ENCODE results near the gene UNC13C.

The UNC13C gene

GRCh38 chr15:53974813-53975212, 3.4 kb upstream of the UNC13C start:
- peak overlapping the region; percentile 72 for H4K12ac ChIP-seq (ENCODE audit: low read depth, low read length)
- H2BK120ac ChIP-seq (ENCODE audit: insufficient read depth, low read length, poor library complexity): no peak overlapping the region
- DNase-seq: no peak
- no peak overlapping the region for H3K4me3 ChIP-seq (ENCODE audit: low read depth, low read length)
- no peak overlapping the region for H3K14ac ChIP-seq (ENCODE audit: low read length)
- H2AK5ac ChIP-seq (ENCODE audit: low read length): no peak overlapping the region
- H3K9me3 ChIP-seq (ENCODE audit: insufficient read depth, low read depth, low read length): no peaks in the 10 kb centered on the region
- no peak overlapping the region for H2AFZ ChIP-seq (ENCODE audit: insufficient read depth, low read length, poor library complexity)
- H3K9ac ChIP-seq (ENCODE audit: low read length): no peak overlapping the region
- no peak overlapping the region for H3K18ac ChIP-seq (ENCODE audit: low read length)
- no peaks in the 10 kb centered on the region for H3K79me1 ChIP-seq (ENCODE audit: low read length)
- no peak overlapping the region for H2BK5ac ChIP-seq (ENCODE audit: low read depth, low read length, poor library complexity)
- no peaks in the 10 kb centered on the region for H3K27me3 ChIP-seq (ENCODE audit: insufficient read depth, low read length)
- H3K4me1 ChIP-seq (ENCODE audit: control insufficient read depth in 1 of 2, insufficient read depth in 2 of 2, low read length in 2 of 2): no peaks in the 10 kb centered on the region
- H4K91ac ChIP-seq (ENCODE audit: low read depth, low read length): no peak overlapping the region
- no peak overlapping the region for H3K23ac ChIP-seq (ENCODE audit: low read length)
- no peak overlapping the region for H2BK12ac ChIP-seq (ENCODE audit: low read length)
- no peak overlapping the region for H3K4me2 ChIP-seq (ENCODE audit: low read length)
- no peak overlapping the region for H3K27ac ChIP-seq (ENCODE audit: low read depth, low read length)
- peaks cover 2% of the 10 kb centered on the region for H3K79me2 ChIP-seq (ENCODE audit: control insufficient read depth, insufficient read depth, low read length, poor library complexity)
- no peak overlapping the region for H4K8ac ChIP-seq (ENCODE audit: low read depth, low read length)
- WGBS (ENCODE audit: extremely low coverage, insufficient coverage, insufficient read length): no CpG with 5 or more reads among the region's 3 CpGs
- no peak overlapping the region for H3K4ac ChIP-seq (ENCODE audit: low read depth, low read length)
- no peaks in the 10 kb centered on the region for H3K36me3 ChIP-seq (ENCODE audit: control insufficient read depth in 1 of 2, insufficient read depth in 2 of 2, low read length in 2 of 2)

- Histone ChIP-seq H4K8ac (ENCODE audit: low read depth, low read length) (no peak overlapping the region), H3K4me3 (ENCODE audit: low read depth, low read length) (no peak overlapping the region), H3K14ac (ENCODE audit: low read length) (no peak overlapping the region), H3K18ac (ENCODE audit: low read length) (no peak overlapping the region), H3K36me3 (ENCODE audit: control insufficient read depth in 1 of 2, insufficient read depth in 2 of 2, low read length in 2 of 2) (no peaks in the 10 kb centered on the region), H3K27ac (ENCODE audit: low read depth, low read length) (no peak overlapping the region), H3K27me3 (ENCODE audit: insufficient read depth, low read length) (no peaks in the 10 kb centered on the region), H4K91ac (ENCODE audit: low read depth, low read length) (no peak overlapping the region), H4K12ac (ENCODE audit: low read depth, low read length) (no peak overlapping the region), H2BK12ac (ENCODE audit: low read length) (no peak overlapping the region), H3K9me3 (ENCODE audit: insufficient read depth, low read depth, low read length) (no peaks in the 10 kb centered on the region), H3K4ac (ENCODE audit: low read depth, low read length) (no peak overlapping the region), H2BK120ac (ENCODE audit: insufficient read depth, low read length, poor library complexity) (no peak overlapping the region), H2BK5ac (ENCODE audit: low read depth, low read length, poor library complexity) (no peak overlapping the region), H3K9ac (ENCODE audit: low read length) (no peak overlapping the region), H3K23ac (ENCODE audit: low read length) (no peak overlapping the region), H3K4me2 (ENCODE audit: low read length) (no peak overlapping the region), H3K79me2 (ENCODE audit: control insufficient read depth, insufficient read depth, low read length, poor library complexity) (peaks cover 2% of the 10 kb centered on the region), H2AK5ac (ENCODE audit: low read length) (no peak overlapping the region), H3K4me1 (ENCODE audit: control insufficient read depth in 1 of 2, insufficient read depth in 2 of 2, low read length in 2 of 2) (no peaks in the 10 kb centered on the region), H3K79me1 (ENCODE audit: low read length) (no peaks in the 10 kb centered on the region), H2AFZ (ENCODE audit: insufficient read depth, low read length, poor library complexity) (no peak overlapping the region)
- peak; percentile 8 to 48 for DNase-seq
- WGBS (ENCODE audit: extremely low coverage, insufficient coverage, insufficient read length): no CpG with 5 or more reads among the region's 8 CpGs
Measured at GRCh38 chr15:53976844-53977392, 1.3 kb upstream of the UNC13C start.

GRCh38 chr15:53979051-53979788, 979 bp downstream of the UNC13C start:
- no peaks in the 10 kb centered on the region for H3K36me3 ChIP-seq (ENCODE audit: control insufficient read depth in 1 of 2, insufficient read depth in 2 of 2, low read length in 2 of 2)
- no peaks in the 10 kb centered on the region for H3K4me1 ChIP-seq (ENCODE audit: control insufficient read depth in 1 of 2, insufficient read depth in 2 of 2, low read length in 2 of 2)
- no peak overlapping the region for H4K8ac ChIP-seq (ENCODE audit: low read depth, low read length)
- WGBS (ENCODE audit: extremely low coverage, insufficient coverage, insufficient read length): no CpG with 5 or more reads among the region's 4 CpGs
- peaks cover 2% of the 10 kb centered on the region for H3K79me2 ChIP-seq (ENCODE audit: control insufficient read depth, insufficient read depth, low read length, poor library complexity)
- no peak overlapping the region for H2BK120ac ChIP-seq (ENCODE audit: insufficient read depth, low read length, poor library complexity)
- no peak overlapping the region for H3K23ac ChIP-seq (ENCODE audit: low read length)
- no peak overlapping the region for H3K14ac ChIP-seq (ENCODE audit: low read length)
- H4K12ac ChIP-seq (ENCODE audit: low read depth, low read length): no peak overlapping the region
- H2AK5ac ChIP-seq (ENCODE audit: low read length): no peak overlapping the region
- H3K18ac ChIP-seq (ENCODE audit: low read length): no peak overlapping the region
- no peak overlapping the region for H2BK12ac ChIP-seq (ENCODE audit: low read length)
- no peaks in the 10 kb centered on the region for H3K79me1 ChIP-seq (ENCODE audit: low read length)
- H3K4me3 ChIP-seq (ENCODE audit: low read depth, low read length): no peak overlapping the region
- no peak overlapping the region for H3K9ac ChIP-seq (ENCODE audit: low read length)
- no peak overlapping the region for H3K4ac ChIP-seq (ENCODE audit: low read depth, low read length)
- no peak overlapping the region for H2AFZ ChIP-seq (ENCODE audit: insufficient read depth, low read length, poor library complexity)
- no peak overlapping the region for H3K27ac ChIP-seq (ENCODE audit: low read depth, low read length)
- H2BK5ac ChIP-seq (ENCODE audit: low read depth, low read length, poor library complexity): no peak overlapping the region
- H4K91ac ChIP-seq (ENCODE audit: low read depth, low read length): no peak overlapping the region
- no peaks in the 10 kb centered on the region for H3K9me3 ChIP-seq (ENCODE audit: insufficient read depth, low read depth, low read length)
- DNase-seq: no peak
- no peaks in the 10 kb centered on the region for H3K27me3 ChIP-seq (ENCODE audit: insufficient read depth, low read length)
- peak overlapping the region; percentile 88 for H3K4me2 ChIP-seq (ENCODE audit: low read length)

GRCh38 chr15:53980021-53980420, 1.8 kb downstream of the UNC13C start:
- H3K79me2 ChIP-seq (ENCODE audit: control insufficient read depth, insufficient read depth, low read length, poor library complexity): peaks cover 2% of the 10 kb centered on the region
- no CpG with 5 or more reads among the region's 2 CpGs for WGBS (ENCODE audit: extremely low coverage, insufficient coverage, insufficient read length)
- no peak overlapping the region for H3K4ac ChIP-seq (ENCODE audit: low read depth, low read length)
- H3K36me3 ChIP-seq (ENCODE audit: control insufficient read depth in 1 of 2, insufficient read depth in 2 of 2, low read length in 2 of 2): no peaks in the 10 kb centered on the region
- H3K14ac ChIP-seq (ENCODE audit: low read length): no peak overlapping the region
- no peaks in the 10 kb centered on the region for H3K79me1 ChIP-seq (ENCODE audit: low read length)
- no peak overlapping the region for H3K27ac ChIP-seq (ENCODE audit: low read depth, low read length)
- H4K91ac ChIP-seq (ENCODE audit: low read depth, low read length): no peak overlapping the region
- no peak overlapping the region for H2BK120ac ChIP-seq (ENCODE audit: insufficient read depth, low read length, poor library complexity)
- no peak overlapping the region for H3K4me2 ChIP-seq (ENCODE audit: low read length)
- H2AFZ ChIP-seq (ENCODE audit: insufficient read depth, low read length, poor library complexity): no peak overlapping the region
- H3K4me3 ChIP-seq (ENCODE audit: low read depth, low read length): no peak overlapping the region
- no peaks in the 10 kb centered on the region for H3K27me3 ChIP-seq (ENCODE audit: insufficient read depth, low read length)
- H4K12ac ChIP-seq (ENCODE audit: low read depth, low read length): no peak overlapping the region
- H3K18ac ChIP-seq (ENCODE audit: low read length): no peak overlapping the region
- no peak overlapping the region for H3K9ac ChIP-seq (ENCODE audit: low read length)
- no peak overlapping the region for H2AK5ac ChIP-seq (ENCODE audit: low read length)
- H3K9me3 ChIP-seq (ENCODE audit: insufficient read depth, low read depth, low read length): no peaks in the 10 kb centered on the region
- H3K4me1 ChIP-seq (ENCODE audit: control insufficient read depth in 1 of 2, insufficient read depth in 2 of 2, low read length in 2 of 2): no peaks in the 10 kb centered on the region
- H4K8ac ChIP-seq (ENCODE audit: low read depth, low read length): no peak overlapping the region
- H2BK12ac ChIP-seq (ENCODE audit: low read length): no peak overlapping the region
- DNase-seq: no peak
- H3K23ac ChIP-seq (ENCODE audit: low read length): no peak overlapping the region
- H2BK5ac ChIP-seq (ENCODE audit: low read depth, low read length, poor library complexity): no peak overlapping the region

Measured in trophoblast cell (in vitro differentiated cells and primary cell).